AG09309 (cell line): Measurements from ENCODE around the gene BPIFA1.

Experiments
- DNase-seq: peaks from one replicate; pipeline ENCODE4 v3.0.0-alpha.2; 2010; ENCODE audit warnings: low read depth
- H3K4me3 ChIP-seq: 2 replicates; pipeline ENCODE4 v1.5.1; 2011; ENCODE audit warnings: mild to moderate bottlenecking, low read depth, low read length, moderate library complexity; ENCODE audit not compliant: control insufficient read depth
- CTCF ChIP-seq: IDR thresholded peaks from 2 replicates; pipeline ENCODE4 v1.5.1; 2011; ENCODE audit warnings: mild to moderate bottlenecking, low read depth, low read length, inconsistent platforms; ENCODE audit not compliant: insufficient read depth, control insufficient read depth; ENCODE audit errors: missing control alignments

Gene BPIFA1

GRCh38 chr20:33246077-33246476, 10.3 kb downstream of the BPIFA1 start:
- TF ChIP-seq CTCF: no peak
- no peak for DNase-seq
- H3K4me3 ChIP-seq: no peak overlapping the region

- no peak for TF ChIP-seq CTCF
- H3K4me3 ChIP-seq: no peak overlapping the region
- DNase-seq: no peak
Measured at GRCh38 chr20:33249456-33249855, 13.7 kb downstream of the BPIFA1 start.

- no peak for TF ChIP-seq CTCF
- no peak for DNase-seq
- H3K4me3 ChIP-seq: no peak overlapping the region
Measured at GRCh38 chr20:33250666-33251065, 14.9 kb downstream of the BPIFA1 start.

- H3K4me3 ChIP-seq: no peak overlapping the region
- no peak for TF ChIP-seq CTCF
- no peak for DNase-seq
Measured at GRCh38 chr20:33251496-33251895, 15.7 kb downstream of the BPIFA1 start.

- no peak overlapping the region for H3K4me3 ChIP-seq
- TF ChIP-seq CTCF: no peak
- DNase-seq: no peak
Measured at GRCh38 chr20:33252460-33252859, 16.7 kb downstream of the BPIFA1 start.

GRCh38 chr20:33255005-33255404, 19.2 kb downstream of the BPIFA1 start:
- no peak for TF ChIP-seq CTCF
- no peak for DNase-seq
- H3K4me3 ChIP-seq: no peak overlapping the region

- no peak overlapping the region for H3K4me3 ChIP-seq
- DNase-seq: no peak
- TF ChIP-seq CTCF: no peak
Measured at GRCh38 chr20:33257237-33257636, 21.4 kb downstream of the BPIFA1 start.
